ENCODE results near the gene SRP9.
"Not testable (repeated sequence)": the region's sequence is repeated elsewhere in the genome, so short reads cannot be mapped to it uniquely, and the experiment has no call there.

The SRP9 gene

DNA sequence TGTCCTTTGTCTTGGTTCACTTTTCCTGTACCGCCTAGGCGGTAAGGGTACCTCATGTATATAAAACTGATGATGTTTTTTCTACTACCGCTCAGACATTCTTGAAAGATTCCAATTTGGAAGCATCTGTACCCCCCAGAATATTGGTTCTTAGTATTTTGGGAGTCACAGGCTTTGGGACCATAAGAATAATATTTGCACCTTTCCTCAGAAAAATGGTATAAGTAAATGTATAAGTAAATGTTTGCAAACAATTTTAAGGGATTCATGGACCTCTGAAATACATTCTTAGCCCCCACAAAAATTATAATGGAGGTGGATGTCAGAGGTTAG, 677 bp downstream of the SRP9 start:
- no peak for DNase-seq

DNA sequence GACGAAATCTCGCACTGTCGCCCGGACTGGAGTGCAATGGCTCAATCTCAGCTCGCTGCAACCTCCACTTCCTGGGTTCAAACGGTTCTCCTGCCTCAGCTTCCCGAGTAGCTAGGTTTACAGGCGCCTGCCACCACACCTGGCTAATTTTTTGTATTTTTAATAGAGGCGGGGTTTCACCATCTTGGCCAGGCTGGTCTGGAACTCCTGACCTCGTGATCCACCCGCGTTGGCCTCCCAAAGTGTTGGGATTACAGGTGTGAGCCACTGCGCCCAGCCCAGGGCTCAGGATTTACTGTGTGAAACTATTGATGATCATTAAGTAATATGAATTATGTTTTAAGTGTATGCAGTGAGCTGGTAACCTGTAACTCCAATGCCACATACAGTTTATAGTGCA, 1.5 kb downstream of the SRP9 start:
- not testable (repeated sequence) for DNase-seq

GRCh38 chr1:225780134-225780533, 2.5 kb downstream of the SRP9 start:
- DNase-seq: no peak

- DNase-seq: no peak
These were observed 3.0 kb downstream of the SRP9 start for GRCh38 chr1:225780630-225781029.

DNA sequence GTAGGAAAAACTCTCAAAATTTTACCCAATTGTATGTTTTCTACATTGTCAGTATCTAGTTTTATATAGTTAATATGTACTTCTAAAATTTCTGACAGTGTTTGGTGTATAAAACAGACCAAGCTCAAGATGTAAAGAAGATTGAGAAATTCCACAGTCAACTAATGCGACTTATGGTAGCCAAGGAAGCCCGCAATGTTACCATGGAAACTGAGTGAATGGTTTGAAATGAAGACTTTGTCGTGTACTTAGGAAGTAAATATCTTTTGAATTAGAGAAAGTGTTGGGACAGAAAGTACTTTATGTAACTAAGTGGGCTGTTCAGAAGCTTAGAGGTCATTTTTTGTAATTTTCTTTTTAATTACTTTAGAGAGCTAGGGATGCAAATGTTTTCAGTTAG, 11.5 kb downstream of the SRP9 start:
- not testable (repeated sequence) for DNase-seq

DNA sequence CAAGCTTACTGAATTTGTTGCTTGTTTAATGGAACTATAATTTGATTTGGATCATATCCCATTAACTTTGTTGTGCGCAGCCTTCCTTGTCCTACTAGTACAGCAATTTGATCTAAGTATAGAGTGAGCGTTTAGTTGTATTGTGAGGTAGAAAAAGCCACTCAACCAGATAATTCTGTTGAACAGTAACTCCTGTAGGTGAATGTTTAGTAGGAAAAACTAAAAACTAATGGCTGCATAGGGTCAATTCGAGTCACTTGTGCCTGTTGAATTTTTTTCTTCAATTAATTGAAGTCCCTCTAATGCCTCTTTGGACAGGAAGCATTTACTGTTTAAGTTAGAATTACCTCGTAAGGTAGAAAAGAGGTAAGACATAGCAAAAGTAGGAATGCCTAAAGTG, 17.3 kb downstream of the SRP9 start:
- DNase-seq: no peak

GRCh38 chr1:225796097-225796496, 18.5 kb downstream of the SRP9 start:
- not testable (repeated sequence) for DNase-seq

DNA sequence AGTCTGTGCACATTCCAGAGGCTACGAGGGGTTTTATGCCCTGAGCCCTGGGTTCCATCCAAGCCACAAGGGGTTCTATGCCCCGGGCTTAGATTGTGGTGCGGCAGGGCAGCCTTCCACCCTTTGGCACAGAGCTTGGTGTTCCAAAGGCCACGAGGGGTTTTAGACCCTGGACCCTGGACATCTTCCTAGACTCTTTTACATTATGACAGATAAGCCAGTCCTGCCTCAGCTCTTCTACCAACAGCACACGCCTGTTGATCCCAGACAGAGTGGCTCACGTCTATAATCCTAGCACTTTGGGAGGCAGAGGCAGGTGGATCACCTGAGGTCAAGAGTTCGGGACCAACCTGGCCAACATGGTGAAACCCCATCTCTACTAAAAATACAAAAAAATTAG, 23.5 kb downstream of the SRP9 start:
- DNase-seq: not testable (repeated sequence)

GRCh38 chr1:225806249-225806648, 28.6 kb downstream of the SRP9 start:
- DNase-seq: no peak

- not testable (repeated sequence) for DNase-seq
These were observed 29.1 kb downstream of the SRP9 start for GRCh38 chr1:225806736-225807135.

DNA sequence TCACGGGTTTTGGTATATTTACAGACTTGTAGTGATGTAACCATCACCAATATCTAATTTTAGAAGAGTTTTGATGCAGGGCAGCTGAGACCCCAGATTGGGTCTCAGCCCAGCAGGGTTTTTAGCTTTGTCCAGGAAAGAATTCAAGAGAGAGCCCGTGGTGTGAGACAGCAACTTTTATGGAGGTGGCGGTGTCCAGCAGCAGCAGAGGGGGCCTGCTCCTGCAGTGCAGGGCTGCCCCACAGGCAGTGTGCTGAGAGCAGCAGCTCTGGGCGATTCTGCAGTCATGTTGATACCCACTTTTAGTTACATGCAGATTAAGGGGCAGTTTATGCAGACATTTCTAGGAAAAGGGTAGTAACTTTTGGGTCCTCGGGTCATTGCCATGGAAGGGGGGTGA, 30.5 kb downstream of the SRP9 start:
- DNase-seq: no peak

GRCh38 chr1:225809842-225810578, 32.4 kb downstream of the SRP9 start, which contains the start of gene EPHX1:
EPHX1 (plus strand) TSS chr1:225810124; CDS start chr1:225828730, 18,606 bp downstream.
- peak; percentile 92 for DNase-seq

GRCh38 chr1:225810579-225811538, 33.2 kb downstream of the SRP9 start:
- DNase-seq: not testable (repeated sequence)

GRCh38 chr1:225811622-225812487, 34.2 kb downstream of the SRP9 start:
- DNase-seq: no peak

DNA sequence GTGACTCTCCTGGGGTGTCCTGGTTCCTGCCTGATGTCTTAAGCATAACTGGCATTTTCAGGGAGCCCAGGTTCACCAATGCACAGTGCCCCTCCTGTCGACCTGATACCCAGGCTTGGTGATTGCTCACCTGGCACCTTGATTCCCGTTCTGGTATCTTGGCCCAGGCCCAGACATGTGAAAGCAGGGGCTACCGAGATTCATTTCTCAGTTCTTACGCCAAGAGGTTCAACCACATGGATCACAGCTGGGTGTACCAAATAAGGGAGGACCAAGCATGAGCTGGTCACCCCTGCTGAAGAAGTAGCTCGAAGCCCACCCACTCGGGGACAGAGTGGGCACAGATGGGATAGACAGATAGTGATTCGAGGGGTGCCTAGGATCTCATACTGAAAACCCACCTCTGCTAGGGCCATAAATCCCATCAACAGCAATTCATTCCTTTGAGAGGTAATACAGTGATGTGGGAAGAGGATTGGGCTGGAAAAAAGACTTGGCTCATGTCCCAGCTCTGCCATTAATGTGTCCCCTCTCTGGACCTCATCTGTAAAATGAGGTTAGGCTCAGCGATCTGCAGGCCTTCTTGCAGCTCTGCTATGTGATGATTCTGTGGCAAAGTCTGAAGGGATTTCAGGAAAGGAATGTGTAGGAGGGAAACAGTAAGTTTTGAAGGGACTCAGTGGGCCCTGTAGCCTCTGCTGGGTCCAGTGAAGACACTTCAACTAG, 35.0 kb downstream of the SRP9 start:
- DNase-seq: no peak

- DNase-seq: peak; percentile 60
These were observed 35.8 kb downstream of the SRP9 start for GRCh38 chr1:225813214-225813964.

DNA sequence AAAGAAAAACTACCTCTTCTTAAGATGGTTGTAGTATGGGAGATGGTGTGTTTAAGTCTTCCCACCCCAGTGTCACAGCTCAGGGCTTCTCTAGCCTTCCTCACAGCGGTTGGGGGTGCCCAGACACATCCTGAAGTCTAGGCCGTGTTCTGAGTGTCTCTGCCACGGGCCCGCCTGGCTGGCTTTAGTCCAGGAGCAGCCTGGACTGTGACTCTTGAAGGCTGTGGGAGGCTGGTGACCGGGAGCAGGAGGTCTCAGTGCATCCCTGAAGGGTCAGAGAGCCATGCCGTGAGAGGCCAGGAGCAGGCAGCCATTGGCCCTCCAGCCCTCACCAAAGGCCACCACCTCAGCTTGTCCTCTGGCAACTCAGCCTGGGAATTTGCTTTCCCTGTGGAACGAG, 36.8 kb downstream of the SRP9 start:
- no peak for DNase-seq

- not testable (repeated sequence) for DNase-seq
These were observed 37.5 kb downstream of the SRP9 start for GRCh38 chr1:225815090-225815489.

- DNase-seq: no peak
These were observed 38.0 kb downstream of the SRP9 start for GRCh38 chr1:225815526-225816178.

- no peak for DNase-seq
These were observed 39.3 kb downstream of the SRP9 start for GRCh38 chr1:225816643-225817538.

Measured in NCI-H2227 treated with DMSO at 0.1 percent for 48 hours (cell line).